Sigmoid colon (tissue), 4 donors: Measurements from ENCODE around the gene ACP5.

ENCODE experiments used
- POLR2A ChIP-seq, 2 donors: fragments of 450-650 bp; IDR thresholded peaks; one replicate each; pipeline ENCODE4 v1.6.1; 2016; ENCODE audit warnings: antibody characterized with exemption in 2 of 2, mild to moderate bottlenecking in 2 of 2, moderate library complexity in 2 of 2
- POLR2AphosphoS5 ChIP-seq, 4 donors: sonication (generic); formaldehyde crosslinking; IDR thresholded peaks; one replicate each; pipeline ENCODE4 v1.6.1; 2017; ENCODE audit warnings: antibody characterized with exemption in 4 of 4
- TF ChIP-seq, protein P1 (sequence below), 4 experiments: fragments of 450-650 bp in 3 of 4; fragments of 200-600 bp in 1 of 4; IDR thresholded peaks; one replicate each; pipeline ENCODE4 v1.5.1; 2016 to 2019; ENCODE audit warnings: antibody characterized with exemption in 4 of 4, mild to moderate bottlenecking in 3 of 4, moderate library complexity in 2 of 4

DNA sequence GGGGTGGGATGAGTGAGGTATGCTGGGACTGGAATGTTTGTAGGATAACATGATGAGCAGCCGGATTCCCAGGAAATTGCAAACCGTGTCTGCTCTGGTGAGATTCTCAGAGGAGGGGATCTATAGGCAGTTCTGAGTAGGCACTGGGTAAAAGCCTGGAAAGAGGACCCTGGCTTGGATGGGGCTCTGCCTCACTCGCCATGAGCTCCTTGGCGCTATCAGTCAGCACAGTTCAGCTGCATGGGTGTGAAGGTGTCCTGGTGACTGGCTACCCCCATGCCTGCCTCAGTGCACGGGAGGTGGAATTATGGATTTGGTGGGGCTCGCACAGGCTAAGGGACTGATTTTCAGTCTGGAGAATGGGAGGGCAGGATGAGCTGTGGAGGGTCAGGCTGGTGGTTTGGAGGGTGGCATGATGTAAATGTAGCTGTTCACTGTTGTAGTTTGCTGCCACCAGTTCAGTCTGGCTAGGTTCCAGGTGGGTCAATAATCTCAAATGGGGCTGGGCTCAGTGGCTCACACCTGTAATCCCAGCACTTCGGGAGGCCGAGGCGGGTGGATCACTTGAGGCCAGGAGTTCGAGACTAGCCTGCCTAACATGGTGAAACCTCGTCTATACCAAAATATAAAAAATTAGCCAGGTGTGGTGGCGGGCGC is 10.7 kb upstream of the ACP5 start:
- TF ChIP-seq, protein P1, sequence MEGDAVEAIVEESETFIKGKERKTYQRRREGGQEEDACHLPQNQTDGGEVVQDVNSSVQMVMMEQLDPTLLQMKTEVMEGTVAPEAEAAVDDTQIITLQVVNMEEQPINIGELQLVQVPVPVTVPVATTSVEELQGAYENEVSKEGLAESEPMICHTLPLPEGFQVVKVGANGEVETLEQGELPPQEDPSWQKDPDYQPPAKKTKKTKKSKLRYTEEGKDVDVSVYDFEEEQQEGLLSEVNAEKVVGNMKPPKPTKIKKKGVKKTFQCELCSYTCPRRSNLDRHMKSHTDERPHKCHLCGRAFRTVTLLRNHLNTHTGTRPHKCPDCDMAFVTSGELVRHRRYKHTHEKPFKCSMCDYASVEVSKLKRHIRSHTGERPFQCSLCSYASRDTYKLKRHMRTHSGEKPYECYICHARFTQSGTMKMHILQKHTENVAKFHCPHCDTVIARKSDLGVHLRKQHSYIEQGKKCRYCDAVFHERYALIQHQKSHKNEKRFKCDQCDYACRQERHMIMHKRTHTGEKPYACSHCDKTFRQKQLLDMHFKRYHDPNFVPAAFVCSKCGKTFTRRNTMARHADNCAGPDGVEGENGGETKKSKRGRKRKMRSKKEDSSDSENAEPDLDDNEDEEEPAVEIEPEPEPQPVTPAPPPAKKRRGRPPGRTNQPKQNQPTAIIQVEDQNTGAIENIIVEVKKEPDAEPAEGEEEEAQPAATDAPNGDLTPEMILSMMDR (IDR thresholded peaks at IDR 0.05), result peak in 2 of 4 experiments; percentile 7 to 9
- no peak for TF ChIP-seq POLR2AphosphoS5 (IDR thresholded peaks at IDR 0.05)
- TF ChIP-seq POLR2A (IDR thresholded peaks at IDR 0.05), result no peak
